ENCODE results near the gene SUPT3H.
A peak's percentile ranks its signal among the peaks of the same experiment; 100 is the strongest.

Gene SUPT3H

GRCh38 chr6:45394586-45395095 lies 16.9 kb upstream of the SUPT3H start:
- DNase-seq: no peak

DNA sequence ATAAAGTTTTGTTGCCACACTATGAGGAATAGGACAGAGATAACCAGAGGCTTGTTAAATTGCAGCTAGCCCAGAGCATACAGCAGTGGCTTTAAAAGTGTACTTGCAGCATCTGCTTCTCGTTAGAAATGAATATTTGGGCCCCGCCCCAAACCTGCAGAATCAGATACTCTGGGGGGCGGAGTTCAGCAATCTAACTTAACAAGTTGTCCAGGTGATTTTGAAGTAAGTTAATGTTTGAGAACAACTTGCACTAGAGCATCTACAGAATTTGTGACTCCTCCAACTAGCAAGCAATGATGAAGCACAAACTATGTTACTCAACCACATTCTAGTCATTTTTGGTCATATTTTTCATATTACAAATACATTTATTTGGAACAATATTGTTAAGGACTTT lies 10.6 kb upstream of the SUPT3H start:
- DNase-seq: no peak

DNA sequence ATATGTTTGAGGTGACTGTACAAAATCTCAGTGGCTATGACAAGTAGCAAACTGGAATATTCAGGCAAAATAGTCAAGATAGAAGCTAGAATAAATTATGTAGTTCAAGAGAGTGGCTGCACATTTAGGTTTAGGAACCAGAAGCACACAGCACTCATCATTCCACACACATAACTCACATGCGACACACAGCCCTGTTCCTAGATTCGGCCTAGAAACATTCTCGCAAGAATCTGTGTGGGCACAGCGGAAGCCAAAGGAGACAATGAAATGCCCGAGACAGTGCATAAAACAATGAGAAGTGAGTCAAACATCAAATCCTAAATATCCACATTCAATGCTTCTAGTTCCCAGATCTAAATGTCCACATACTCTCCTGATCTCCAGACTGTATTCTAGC lies 9.5 kb upstream of the SUPT3H start:
- no peak for DNase-seq

GRCh38 chr6:45386501-45386900 lies 8.8 kb upstream of the SUPT3H start:
- DNase-seq: no peak

DNA sequence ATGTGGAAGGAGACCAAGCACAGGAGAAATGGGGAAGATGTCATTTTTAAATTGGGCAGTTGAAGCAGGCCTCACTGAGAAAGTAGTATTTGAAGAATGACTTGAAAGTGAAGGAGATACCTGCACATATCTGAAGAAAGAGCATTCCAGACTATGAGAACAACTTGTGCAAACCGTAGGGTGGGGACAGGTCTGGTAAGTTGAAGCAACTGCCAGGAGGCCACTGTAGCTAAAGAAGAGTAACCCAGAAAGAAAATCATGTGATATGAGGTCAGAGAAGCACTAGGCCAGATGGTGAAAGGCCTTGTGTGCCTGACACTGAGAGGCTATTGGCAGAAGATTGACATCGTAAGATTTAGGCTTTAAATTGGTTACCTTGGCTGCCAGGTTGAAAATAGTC lies 4.7 kb upstream of the SUPT3H start:
- DNase-seq: no peak

DNA sequence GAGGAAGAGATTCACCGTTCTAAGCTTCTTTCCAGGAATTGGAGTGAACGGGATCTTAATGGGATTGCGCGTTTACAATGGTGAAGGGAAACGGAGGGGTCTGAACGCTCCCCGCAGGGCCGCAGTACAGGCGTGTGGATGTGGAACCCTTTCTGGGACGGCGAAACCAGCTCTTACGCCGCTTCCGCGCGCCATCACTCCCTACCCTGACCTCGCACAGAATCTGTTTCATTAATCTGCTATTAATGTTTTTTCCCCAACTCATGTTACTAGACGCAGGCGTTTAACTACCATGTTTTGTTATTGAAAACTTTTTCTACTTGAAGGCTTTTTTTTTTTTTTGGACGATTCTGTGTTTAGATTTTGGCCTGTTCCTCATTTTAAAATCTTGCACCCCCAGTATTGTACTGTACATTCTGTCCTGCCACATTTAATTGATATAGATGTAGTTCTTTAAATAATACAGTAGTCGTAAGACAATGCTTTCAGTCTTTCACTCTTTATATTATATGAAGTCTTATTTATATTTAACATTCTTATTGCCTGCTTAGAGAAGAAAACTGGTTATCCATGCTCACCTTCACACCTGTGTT lies 696 bp upstream of the SUPT3H start:
- DNase-seq: peak in 18 of 56 donors; percentile 10 to 71 (median 38)

DNA sequence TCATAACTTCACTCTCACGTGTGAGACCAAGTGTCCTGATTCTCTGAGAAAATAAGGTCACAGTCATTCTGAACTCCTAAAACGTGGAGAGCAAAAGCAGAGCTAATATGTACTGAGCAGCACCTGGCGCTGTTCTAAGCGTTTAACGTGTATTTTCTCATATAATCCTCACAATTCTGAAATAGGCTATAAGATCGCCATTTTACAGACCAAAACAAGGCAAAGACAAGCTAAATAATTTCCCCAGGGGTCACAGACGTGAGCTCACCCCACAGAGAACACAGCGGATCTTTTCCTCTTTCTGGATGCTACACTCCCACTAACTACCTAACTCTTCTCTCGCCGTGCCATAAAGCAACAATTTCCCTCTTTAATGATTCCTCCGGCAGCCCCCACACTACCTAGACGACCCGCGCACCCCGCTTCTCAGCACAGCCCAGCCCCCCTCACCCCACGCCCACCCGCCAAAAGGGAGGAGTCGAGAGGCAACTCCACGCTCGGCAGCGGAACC lies 636 bp downstream of the SUPT3H start:
- DNase-seq: peak in 3 of 56 donors; percentile 59 to 73 (median 66)

- DNase-seq: peak in 1 of 56 donors; percentile 1
Observed at GRCh38 chr6:45376310-45377042, 1.3 kb downstream of the SUPT3H start.

- DNase-seq: no peak
Observed at GRCh38 chr6:45375449-45375848, 2.3 kb downstream of the SUPT3H start.

DNA sequence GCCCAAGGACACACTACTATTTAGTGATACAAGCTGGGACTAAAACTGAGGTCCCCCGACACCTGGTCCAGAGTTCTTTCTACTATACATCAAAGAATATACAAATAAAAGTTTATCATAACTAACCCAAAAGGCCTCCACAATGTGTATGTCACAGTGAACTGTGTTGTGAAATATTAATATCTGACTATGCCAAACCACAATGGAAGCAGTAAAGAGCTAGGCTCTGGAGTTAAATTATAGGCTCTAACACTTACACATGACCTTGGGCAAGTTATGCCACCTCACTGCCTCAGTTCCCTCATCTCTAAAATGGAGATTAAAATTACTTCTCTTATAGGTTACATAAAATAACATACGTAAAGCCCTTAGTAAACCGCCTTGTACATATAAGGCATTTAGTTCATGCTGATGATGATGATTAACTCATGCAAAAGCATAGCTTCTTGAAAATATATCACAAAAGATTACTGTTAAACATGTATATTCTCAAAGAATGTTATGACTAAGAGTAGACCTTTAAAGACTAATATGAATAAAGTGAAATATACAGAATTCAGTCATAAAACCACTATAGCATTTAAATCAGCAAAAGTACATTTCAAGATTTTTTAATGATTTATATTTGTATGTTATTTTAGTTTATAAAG lies 5.7 kb downstream of the SUPT3H start:
- no peak for DNase-seq

GRCh38 chr6:45369870-45370269 lies 7.9 kb downstream of the SUPT3H start:
- DNase-seq: no peak

GRCh38 chr6:45367999-45368398 lies 9.7 kb downstream of the SUPT3H start:
- DNase-seq: no peak

GRCh38 chr6:45366534-45366933 lies 11.2 kb downstream of the SUPT3H start:
- DNase-seq: no peak

- DNase-seq: no peak
Observed at GRCh38 chr6:45365036-45365435, 12.7 kb downstream of the SUPT3H start.

DNA sequence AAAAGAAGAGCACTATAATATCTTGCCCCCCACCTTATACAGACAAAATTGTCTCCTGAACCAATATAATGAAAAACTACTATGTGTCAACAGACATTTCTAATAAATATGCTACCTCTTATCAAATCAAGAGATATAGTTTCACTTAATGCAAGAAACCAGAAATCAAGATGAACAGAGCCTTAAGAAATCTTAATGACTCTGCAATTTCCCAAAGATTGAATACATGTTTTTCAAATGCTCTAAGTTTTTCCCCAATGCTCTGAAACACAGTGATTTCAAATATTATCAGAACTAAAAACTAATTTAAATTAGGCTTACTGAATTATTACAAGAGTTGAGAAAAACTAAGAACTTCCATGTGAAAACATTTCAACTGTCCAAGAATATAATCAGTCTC lies 13.3 kb downstream of the SUPT3H start:
- DNase-seq: no peak

DNA sequence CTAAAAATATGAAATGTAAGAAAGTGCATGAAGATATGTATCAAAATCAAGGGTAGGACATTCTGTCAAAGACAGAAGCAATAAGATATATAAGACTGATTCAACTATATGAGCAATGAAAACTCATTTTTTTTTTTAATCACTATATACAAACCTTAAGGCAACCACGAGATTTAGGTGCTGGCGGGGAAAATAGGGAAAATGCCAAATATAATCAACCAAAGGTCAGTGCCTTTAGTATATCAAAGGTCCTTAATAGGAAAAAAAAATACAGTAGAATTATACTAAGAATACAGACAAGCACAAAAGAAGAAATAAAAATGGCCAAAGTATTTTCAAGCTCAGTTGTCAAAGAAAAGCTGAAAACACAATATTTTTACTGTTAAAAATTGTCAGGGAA lies 24.1 kb downstream of the SUPT3H start:
- DNase-seq: no peak

GRCh38 chr6:45351667-45352066 lies 26.1 kb downstream of the SUPT3H start:
- no peak for DNase-seq

- no peak for DNase-seq
Observed at GRCh38 chr6:45351076-45351475, 26.7 kb downstream of the SUPT3H start.

DNA sequence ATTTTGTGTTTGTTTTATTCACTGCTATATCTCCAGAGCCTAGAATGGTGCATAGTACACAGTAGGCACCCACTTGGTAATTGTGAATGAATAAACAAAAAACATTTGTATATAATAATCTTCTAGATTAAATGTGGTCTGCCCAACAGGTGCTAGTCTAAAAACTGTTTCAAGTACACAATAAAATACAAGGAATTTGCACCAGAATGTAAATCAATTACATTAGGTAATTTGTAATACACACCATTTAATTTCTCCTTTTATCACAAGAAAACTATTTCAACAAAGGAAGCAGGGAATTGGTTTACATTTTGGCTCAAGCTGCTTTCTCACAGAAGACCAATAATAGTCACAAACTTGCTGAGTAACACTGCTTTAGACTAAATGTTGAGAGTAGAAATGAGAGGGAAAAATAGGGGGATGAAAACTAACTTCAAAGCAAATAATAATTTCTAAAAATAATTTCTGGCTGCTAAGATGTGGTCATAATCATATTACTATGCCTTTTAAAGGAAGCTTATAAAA lies 27.5 kb downstream of the SUPT3H start:
- no peak for DNase-seq

GRCh38 chr6:45344900-45345299 lies 32.8 kb downstream of the SUPT3H start:
- no peak for DNase-seq

DNA sequence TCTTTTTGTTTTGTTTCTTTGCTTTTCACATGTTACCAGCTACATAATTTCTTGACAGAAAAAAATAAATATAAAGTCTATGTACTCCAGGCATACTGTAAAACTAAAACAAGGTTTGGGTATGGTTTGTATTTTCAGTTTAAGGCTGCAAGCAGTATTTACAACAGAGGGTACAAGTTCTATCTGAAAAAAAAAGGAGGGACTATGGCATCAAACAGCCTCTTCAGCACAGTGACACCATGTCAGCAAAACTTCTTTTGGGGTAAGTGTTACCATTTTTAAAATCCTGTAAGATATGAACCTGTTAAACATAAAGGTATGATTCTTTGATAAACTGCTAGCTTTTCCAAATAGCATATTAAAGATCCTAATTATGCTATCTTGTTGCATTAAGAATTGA lies 49.2 kb downstream of the SUPT3H start:
- no peak for DNase-seq

DNA sequence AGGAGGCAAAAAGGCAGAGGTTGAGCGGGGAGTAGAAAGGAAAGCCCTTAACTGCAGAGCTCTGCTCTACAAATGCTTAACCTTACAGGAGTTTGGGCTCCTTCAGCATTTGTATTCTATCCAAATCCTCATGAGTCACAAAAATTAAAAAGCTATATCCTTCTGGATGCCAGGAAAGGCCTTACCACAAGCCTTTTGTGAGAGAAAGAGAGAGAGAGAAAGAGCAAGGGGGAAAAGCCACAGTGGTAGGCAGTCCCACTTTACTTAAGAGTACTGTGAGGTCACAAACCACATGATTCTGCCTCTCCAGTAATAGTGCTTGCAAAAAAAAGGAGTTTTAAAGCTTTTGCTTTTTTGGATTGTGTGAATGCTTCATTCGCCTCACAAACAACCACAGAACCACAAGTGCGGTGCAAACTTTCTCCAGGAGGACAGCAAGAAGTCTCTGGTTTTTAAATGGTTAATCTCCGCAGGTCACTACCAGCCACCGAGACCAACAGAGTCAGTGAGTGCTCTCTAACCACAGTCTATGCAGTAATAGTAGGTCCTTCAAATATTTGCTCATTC lies 49.7 kb downstream of the SUPT3H start, which contains the start of gene RUNX2:
Gene RUNX2 (plus strand): TSS at position 375 of the 567 bp plus-strand sequence. CDS start 397 bp downstream, outside the sequence.
- DNase-seq: no peak
